ENCODE data around the gene GZMB. TPM values are rescaled to one million over a fixed set of nuclear protein-coding genes. Genes with fewer than 3 reads are reported as not detected.

The GZMB gene
- total RNA-seq, 1 experiment from 2014 or later: not detected

DNA sequence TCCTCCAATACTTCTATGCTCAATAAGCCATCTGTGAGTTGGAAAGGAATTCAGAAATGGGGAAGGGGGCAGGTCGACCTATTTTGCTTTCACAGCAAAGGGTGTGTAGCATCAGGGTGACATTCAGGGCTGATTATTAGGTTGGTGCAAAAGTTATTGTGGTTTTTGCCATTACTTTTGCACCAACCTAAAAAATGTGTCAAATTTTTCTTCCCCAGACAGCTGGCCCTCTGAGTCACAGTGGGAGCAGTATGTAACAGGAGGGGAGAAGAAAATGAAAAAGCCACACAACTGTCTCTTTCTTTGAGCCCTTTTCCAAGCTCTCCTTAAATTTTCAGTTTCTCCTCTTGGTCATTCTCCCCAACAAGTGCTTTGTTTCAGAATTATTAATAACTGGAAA, 47.1 kb upstream of the GZMB start:
- no peaks in the 10 kb centered on the region for H3K4me1 ChIP-seq (ENCODE audit: insufficient read depth, low read length)
- no peak overlapping the region for H2AK5ac ChIP-seq (ENCODE audit: insufficient read length, low read length)
- H3K9me3 ChIP-seq (ENCODE audit: control insufficient read depth, low read depth, low read length): no peaks in the 10 kb centered on the region
- no peak overlapping the region for H4K5ac ChIP-seq (ENCODE audit: insufficient read length, low read depth, low read length)
- DNase-seq: no peak
- TF ChIP-seq, protein P1, sequence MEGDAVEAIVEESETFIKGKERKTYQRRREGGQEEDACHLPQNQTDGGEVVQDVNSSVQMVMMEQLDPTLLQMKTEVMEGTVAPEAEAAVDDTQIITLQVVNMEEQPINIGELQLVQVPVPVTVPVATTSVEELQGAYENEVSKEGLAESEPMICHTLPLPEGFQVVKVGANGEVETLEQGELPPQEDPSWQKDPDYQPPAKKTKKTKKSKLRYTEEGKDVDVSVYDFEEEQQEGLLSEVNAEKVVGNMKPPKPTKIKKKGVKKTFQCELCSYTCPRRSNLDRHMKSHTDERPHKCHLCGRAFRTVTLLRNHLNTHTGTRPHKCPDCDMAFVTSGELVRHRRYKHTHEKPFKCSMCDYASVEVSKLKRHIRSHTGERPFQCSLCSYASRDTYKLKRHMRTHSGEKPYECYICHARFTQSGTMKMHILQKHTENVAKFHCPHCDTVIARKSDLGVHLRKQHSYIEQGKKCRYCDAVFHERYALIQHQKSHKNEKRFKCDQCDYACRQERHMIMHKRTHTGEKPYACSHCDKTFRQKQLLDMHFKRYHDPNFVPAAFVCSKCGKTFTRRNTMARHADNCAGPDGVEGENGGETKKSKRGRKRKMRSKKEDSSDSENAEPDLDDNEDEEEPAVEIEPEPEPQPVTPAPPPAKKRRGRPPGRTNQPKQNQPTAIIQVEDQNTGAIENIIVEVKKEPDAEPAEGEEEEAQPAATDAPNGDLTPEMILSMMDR (conservative IDR thresholded peaks at IDR 0.05): no peak
- peaks cover 15% of the 10 kb centered on the region for H3K27me3 Mint-ChIP-seq (ENCODE audit: low read depth)
- no peak overlapping the region for H3K4me3 Mint-ChIP-seq
- H3T11ph ChIP-seq (ENCODE audit: low read length): no peak overlapping the region
- no peak overlapping the region for H2BK12ac ChIP-seq (ENCODE audit: insufficient read length, low read depth, low read length)
- H3K18ac ChIP-seq (ENCODE audit: insufficient read length, low read depth, low read length): no peak overlapping the region
- H3K23me2 ChIP-seq (ENCODE audit: insufficient read length, low read depth, low read length, poor library complexity, severe bottlenecking): no peaks in the 10 kb centered on the region
- H2BK120ac ChIP-seq (ENCODE audit: low read depth, low read length, poor library complexity, severe bottlenecking): no peak overlapping the region
- H2BK5ac ChIP-seq (ENCODE audit: insufficient read length, low read length): no peak overlapping the region
- H3K9ac ChIP-seq (ENCODE audit: extremely low read depth, insufficient read length, low read length): no peak overlapping the region
- no peak overlapping the region for H3K23ac ChIP-seq (ENCODE audit: insufficient read length, low read depth, low read length)
- no peaks in the 10 kb centered on the region for H4K20me1 ChIP-seq (ENCODE audit: control insufficient read depth, insufficient read depth, insufficient read length)
- no peak overlapping the region for H3K27ac ChIP-seq (ENCODE audit: insufficient read length, low read depth, low read length)
- H3K27me3 ChIP-seq (ENCODE audit: insufficient read depth, low read length): no peaks in the 10 kb centered on the region
- H4K8ac ChIP-seq (replicated peaks; ENCODE audit: insufficient read length, low read depth, low read length): no peak overlapping the region
- H2BK20ac ChIP-seq (ENCODE audit: low read depth, low read length, poor library complexity, severe bottlenecking): no peak overlapping the region
- H3K56ac ChIP-seq (ENCODE audit: insufficient read length, low read depth, low read length): no peak overlapping the region
- H3K14ac ChIP-seq (ENCODE audit: insufficient read depth, low read length): no peak overlapping the region
- no peak overlapping the region for H3K4me2 ChIP-seq (ENCODE audit: insufficient read depth, insufficient read length, low read length)
- H3K36me3 Mint-ChIP-seq (ENCODE audit: insufficient read depth in 1 of 3, low read depth in 3 of 3): no peaks in the 10 kb centered on the region
- H3K79me1 ChIP-seq (ENCODE audit: insufficient read depth, low read depth, low read length, poor library complexity, severe bottlenecking): no peaks in the 10 kb centered on the region
- H3K27ac Mint-ChIP-seq: no peak overlapping the region
- no peak overlapping the region for H3K4ac ChIP-seq (ENCODE audit: low read depth, low read length)
- no CpG with 5 or more reads among the region's 1 CpG for WGBS (ENCODE audit: extremely low coverage, insufficient read length, low lambda C conversion rate)
- no peaks in the 10 kb centered on the region for H3K79me2 ChIP-seq (ENCODE audit: insufficient read depth, low read length)
- peaks cover 0 to under 1% of the 10 kb centered on the region in 2 experiments; a peak in 1 of 5 replicates for H3K9me3 Mint-ChIP-seq
- no peak overlapping the region for H2BK15ac ChIP-seq (ENCODE audit: low read depth, low read length)
- no peak overlapping the region for H2AFZ ChIP-seq (ENCODE audit: low read length)
- peaks cover 3% of the 10 kb centered on the region in 2 experiments for H3K4me1 Mint-ChIP-seq
- H4K91ac ChIP-seq (ENCODE audit: insufficient read length, low read depth, low read length): no peak overlapping the region

Measured in H9 (cell line).